GM19035 (cell line): ENCODE data around the gene ZNF598.

Experiments used
- ATAC-seq: cut with Tn5 transposase; IDR thresholded peaks from one replicate; pipeline ENCODE4 v1.9.1; 2021; ENCODE audit not compliant: unreplicated experiment

ZNF598 gene

DNA sequence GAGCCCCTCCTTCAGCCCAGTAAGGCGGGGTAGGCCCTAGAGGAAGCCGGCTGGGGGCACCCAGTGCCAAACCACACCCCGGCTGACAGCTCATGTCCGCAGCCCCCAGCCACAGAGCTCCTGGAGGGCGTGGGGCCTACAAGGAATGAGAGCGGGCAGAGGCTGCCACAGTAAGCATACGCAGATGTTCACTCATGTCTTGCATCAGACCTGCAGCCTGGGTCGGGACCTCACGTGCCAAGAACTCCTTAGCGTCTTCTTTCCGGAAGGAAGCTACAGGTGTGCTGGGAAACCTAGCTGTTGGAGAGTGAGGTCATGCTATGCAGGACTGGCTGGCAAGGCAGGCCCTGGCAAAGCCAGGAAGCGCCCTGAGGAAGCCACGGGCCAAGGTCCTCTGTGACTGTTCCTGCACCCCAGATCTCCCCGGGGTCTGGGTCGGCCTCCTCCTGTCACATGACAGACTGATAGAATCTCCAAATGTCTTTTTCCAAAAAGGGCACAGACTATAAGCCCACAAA is 1.6 kb downstream of the ZNF598 start:
- ATAC-seq: no peak

DNA sequence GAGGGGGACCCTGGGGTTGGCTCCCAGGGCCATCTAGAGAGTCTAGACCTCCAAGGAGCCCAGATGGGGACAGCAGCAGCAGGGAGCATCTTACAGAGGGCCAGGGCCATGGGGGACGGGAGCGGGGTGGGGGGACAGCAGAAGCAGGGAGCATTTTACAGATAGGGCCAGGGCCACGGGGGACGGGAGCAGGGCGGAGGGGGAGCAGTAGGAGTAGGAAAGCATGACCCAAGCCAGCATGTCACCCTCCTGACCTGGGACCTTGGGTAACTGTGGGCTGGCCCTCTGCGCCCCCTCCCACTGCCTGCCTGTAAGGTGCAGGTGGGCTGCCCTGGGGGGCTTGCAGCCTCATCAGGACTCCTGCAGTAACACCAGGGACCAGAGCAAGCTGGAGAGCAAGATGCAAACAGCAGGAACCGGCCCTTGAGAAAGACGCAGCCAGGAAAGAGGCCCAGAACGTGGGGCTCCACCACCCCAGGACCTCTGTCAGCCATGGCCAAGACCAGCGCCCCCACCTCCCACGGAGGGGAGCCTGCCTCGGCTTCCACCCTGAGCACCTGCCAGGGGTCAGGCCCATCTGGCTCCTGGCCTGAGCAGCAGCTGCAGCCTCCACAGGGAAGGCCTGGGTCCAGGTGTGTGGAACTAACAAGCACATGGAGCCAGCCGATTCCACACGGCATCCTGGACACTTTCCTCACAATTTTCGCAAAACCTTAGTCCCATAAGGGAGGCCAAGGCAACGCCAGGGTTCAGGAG is 2.4 kb downstream of the ZNF598 start:
- no peak for ATAC-seq

DNA sequence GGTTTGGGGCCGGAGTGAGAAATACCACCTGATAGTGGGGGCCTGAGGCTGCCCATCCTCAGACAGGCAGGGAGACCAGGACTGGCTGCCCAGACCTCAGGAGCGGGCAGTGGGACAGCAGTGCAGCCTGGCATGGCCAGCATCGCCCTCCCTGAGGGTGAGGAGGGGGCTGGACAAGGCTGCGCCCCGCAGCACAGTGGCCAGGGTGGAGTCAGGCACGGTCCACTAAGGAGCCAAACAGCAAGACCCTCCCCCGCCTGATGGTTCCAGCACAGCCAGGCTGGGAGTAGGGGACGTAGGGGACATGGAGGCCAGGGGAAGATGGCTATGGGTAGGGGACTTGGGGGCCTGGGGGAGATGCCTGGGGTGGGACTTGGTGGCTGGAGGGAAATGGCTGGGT is 3.3 kb downstream of the ZNF598 start:
- no peak for ATAC-seq

DNA sequence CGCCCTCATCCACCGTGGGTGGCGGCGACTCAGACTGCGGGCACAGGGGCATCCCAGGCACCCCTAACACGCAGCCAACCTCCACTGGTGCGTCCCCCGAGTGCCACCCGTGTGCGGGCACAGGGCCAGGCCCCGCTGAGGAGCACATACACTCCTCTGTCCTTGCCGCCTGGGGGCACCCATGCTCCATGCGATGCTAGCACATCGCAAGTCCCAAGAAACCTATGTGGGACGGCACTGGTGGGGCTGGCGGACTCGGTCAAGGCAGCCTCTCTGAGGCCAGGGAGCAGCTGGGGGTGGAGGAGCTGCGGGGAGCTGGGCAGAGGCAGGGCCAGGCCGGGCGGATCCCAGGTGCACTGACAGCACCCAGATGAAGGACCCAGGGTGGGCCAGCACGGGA is 4.0 kb downstream of the ZNF598 start:
- no peak for ATAC-seq

DNA sequence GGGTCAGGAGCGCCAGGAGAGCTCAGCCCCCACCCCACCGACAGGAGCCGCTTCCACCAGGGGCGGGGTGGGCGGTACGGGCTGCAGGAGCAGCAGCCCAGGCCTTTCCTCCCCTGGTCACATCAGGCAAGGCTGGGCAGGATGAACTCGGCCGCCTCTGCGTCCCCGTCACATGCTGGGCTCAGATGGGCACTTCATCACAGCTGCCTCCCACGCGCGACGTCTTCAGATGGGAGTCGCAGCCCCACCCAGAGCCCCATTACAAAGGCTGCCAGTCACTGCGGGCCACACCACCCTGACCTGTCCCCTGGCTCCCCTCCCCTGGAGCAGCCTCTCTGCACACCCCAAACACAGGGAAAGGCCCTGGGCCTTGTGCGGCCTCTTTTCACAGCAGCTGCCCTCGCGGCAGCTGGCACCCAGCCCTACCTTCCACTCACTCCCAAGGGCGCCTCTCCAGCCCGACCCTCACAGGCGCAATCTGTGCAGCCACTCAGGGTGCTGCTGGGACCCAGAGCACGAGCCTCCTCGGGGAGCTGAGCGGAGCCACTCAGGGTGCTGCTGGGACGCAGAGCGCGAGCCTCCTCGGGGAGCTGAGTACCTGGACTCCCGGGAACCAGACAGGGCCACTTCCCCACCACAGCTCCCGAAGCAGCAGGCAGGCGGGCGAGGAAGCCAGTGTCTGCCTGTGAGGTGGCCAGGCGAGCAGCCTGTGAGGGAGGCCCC is 4.7 kb downstream of the ZNF598 start:
- no peak for ATAC-seq

DNA sequence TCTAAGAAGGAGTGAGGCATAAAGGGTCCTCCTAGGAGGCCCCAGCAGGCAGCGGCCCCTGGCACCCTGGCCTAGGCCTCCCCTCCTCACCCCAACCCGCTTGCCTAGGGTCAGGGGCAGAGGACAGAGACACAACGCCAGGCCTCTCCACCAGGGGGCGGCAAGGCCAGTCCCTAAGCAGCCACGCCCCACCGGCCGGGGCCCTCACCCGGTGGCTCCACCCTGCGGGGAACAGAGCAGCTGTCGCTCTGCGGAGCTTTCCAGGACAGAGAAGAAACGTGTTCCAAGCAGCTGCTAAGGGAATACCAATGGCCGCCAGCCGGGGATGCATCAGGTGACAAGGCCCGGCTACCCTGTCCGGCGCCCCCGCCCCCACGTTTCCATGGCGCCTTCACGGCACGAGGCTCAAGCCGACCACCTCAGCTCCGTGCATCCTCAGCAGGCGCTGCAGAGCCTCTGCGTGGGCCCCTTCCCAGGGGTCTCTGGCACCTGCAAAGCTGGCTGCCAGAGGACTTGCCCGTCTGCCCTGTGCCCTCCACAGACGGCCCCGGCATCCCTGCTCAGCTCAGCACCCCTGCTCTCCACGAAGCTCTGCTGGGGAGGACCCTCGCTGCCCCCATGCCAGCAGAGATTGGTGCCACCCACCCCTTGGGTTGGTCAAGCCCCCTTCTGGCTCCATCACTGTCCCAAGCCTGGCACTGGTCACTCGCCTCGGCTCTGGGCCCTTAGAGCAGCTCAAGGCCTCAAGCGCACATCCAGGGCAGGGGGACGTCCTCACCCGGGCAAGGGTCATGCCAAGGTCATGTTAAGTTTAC is 5.6 kb downstream of the ZNF598 start:
- no peak for ATAC-seq

DNA sequence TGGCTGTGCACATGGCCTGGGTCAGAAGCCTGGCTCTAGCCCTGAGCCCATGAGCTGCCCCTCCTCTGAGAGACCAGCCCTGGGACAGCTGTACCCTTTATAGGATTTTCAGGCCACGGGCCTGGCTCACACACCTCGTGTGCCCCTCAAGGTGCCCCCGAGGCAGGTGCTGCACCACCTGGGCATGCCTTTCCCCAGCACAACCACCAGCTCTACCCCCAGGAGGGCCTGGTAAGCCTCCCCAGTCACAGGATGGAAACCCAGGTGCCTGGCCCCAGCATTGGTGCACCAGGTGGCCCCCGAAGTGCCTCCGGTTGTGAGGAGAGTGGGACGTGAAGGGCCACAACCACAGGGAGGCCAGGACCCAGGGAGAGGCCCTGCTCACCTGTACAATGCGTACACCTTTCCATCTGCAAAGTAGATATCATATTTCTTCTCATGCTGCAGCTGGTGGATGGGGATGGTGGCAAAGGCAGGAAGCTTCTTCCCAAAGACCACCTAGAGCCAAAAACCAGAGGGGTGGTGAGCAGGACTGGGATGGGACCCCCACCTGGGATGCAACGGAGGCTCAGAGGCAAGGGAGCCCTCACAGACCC is 6.3 kb downstream of the ZNF598 start:
- ATAC-seq: no peak

DNA sequence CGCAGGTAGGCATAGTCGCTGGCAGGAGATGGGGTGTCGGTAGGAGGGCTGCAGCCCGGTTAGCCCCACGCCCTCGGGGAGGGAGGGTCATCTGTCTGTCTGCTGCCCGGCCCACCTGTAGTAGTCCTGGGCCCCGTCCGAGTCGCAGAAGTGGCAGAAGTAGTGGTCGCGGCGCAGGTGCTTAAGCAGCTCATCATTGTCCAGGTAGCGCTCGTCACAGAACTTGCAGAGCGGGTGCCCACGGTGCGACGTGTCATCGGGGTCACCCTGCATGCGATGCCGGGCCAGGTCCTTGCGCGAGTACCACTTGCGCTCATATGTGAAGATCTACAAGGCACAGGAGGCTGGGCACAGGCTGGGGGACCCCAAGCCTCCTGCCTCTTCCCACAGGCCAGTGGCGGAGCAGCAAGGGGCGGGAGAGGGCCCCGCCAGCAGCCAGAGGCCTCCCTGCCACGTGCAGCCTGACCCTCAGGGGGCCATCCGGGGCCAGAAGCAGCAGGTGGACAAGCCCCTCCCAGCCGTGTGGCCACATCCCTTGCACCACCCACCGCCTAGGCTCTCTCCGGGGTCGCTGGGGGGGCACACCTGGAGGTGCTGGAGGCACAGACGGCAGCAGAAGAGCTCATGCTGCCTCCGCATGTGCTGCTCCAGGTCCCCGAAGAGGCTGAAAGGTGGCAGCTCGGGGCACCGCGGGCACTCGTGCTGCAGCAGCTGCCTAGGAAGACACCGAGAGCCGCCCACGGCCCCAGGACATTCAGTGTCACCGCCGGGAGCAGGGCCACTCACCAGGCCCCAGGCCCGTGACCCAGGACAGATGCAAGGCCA is 7.0 kb downstream of the ZNF598 start:
- ATAC-seq: no peak

DNA sequence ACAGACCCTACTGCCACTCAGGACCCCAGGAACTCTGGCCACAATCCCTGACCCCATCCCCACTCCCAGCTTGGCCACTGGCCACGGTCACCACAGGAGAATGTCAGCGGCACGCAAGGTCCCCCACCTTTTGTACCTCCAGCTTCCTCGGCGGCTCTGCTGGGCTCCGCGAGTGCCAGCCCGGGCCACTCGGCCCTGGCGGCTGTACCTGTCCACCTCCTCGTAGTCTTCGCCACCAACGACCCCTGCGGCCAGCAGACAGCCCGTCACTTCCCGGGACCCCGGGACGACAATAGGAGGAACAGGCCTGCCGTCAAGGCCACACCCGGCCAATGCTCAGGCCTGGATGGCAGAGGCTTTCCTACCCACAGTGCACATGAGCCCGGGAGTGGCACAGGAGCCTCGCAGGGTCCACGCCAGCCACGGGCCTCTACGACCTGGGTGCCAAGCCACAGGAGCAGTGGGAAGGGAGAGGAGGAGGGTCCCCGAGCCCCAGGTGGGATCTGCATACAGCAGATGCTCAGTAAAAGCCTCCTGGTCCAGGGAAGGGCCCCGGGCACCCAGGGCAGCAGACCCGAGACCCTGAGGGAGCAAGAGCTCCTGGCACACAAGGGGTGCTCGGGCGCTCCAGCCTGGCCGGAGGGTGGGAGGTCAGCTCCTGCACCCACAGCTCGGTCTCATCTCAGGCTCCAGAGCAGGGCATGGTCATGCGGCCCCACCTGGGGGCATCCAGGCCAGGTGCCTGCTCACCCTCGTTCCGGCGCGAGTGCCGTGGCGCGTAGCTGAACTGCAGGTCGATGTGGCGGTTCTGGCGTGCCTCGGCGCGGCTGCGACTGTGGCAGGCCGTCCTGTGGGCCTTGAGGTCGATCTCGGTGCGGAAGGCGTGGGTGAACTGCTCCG is 7.9 kb downstream of the ZNF598 start:
- ATAC-seq: no peak

DNA sequence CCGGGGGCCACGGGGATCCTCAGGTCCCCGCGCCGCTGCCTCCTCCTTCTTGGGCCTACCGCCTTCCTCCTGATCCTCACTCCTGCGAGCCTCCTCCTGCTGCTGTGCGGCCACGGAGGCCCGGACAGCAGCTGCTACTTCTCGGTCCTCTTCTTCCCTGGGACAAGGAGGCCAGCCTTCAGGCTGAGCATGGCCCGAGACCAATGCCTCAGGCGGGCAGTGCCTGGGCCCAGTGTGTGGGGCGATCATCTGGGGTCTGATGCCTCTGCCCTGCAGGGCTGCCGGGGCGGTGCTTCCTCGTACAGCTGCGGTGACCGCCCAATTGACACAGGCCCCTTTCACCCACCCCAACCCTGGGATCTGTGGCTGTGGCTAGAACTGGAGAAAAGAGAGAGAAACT is 8.6 kb downstream of the ZNF598 start:
- no peak for ATAC-seq

DNA sequence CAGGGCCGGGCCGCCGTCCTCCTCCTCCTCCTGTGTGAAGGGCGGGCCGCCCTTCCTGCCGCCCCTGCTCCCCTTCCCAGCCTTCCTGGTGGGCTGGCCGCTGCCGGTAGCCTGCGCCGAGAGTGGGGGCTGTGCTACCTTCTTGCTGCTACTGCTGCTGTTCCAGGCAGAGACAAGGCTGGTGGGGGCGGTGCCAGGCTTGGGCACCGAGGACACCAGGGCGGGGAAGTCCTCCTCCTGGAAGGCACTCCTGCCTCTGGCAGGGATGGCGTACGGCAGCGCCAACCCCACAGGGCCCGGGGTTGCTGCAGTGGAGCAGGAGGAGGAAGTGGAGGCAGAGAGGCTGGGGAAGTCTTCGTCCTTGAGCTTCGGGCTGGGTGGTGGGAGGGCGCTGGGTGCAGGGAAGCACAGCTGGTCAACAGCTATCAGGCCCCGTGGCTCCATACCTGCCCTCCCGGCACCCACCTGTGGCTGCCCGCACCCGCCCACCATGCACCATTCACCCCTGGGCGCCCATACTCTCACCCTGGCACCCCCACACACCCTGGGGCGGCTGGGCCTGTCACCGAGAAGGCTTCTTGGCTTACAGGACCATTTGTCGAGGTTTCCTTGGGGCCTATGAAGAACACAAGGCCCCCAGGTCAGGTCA is 9.6 kb downstream of the ZNF598 start:
- ATAC-seq: no peak

DNA sequence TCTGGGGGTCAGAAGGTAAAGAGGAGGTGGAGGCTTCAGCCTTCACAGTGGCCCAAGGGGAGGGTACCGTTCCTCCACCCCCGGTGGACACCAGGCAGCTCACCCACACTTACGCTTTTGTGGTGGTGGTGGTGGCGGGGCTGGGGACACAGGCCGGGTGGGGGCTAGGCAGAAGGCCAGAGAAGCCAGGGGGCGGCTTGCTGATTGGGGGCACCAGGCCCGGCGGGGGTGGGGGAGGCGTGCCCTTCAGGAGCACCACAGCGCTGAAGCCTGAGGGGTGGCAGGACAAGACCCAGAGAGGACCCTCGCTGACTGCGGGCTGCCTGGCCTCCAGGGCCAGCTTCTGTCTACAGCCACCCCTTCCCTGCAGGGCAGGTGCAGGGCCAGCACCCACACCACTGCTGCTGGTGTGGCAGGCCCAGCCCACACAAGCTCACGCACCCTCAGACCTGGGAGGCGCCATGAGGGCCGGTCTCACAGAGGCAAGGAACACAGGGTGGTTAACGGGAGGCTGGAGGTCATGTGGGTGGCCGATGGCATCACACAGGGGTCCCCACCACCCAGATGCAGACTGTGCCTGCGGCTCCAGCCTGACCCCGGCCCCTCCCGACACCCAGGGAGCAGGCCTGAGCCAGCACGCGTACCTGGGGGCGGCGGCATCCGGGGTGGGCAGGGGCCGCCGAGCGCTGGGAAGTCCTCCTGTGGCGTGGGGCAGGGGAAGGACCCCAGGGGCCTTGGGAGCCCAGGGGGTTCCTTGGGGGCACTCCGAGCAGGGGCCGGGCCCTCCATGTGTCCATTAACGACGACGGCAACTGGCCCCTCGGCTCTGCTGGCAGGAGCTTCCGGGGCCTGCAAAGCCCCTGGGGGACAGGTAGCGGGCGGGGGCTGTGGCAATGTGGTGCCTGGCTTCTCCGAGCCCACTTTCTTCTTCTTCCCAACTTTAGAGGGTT is 10.5 kb downstream of the ZNF598 start:
- ATAC-seq: no peak

DNA sequence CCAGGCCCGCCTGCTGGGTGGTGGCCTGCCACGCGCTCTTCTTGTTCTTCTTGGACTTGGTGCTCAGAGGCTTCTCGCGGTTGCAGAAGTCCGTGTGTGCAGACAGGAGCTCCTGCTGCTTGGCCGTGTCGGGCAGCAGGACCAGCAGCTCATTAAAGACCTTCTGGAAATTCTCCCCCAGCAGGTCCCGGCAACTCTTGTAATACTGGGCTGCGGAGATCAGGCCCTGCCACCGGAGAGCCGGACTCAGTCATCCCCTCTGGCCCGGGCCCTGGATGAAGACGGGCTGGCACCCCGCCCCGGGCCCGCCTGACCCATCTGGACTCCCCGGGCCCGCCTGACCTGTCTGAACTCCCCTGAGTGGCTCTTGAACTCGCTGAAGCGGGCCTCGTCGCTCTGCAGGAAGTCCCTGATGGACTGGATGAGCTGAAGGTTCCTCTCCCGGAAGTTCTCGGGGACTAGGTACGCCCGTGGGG is 11.2 kb downstream of the ZNF598 start:
- ATAC-seq: no peak

DNA sequence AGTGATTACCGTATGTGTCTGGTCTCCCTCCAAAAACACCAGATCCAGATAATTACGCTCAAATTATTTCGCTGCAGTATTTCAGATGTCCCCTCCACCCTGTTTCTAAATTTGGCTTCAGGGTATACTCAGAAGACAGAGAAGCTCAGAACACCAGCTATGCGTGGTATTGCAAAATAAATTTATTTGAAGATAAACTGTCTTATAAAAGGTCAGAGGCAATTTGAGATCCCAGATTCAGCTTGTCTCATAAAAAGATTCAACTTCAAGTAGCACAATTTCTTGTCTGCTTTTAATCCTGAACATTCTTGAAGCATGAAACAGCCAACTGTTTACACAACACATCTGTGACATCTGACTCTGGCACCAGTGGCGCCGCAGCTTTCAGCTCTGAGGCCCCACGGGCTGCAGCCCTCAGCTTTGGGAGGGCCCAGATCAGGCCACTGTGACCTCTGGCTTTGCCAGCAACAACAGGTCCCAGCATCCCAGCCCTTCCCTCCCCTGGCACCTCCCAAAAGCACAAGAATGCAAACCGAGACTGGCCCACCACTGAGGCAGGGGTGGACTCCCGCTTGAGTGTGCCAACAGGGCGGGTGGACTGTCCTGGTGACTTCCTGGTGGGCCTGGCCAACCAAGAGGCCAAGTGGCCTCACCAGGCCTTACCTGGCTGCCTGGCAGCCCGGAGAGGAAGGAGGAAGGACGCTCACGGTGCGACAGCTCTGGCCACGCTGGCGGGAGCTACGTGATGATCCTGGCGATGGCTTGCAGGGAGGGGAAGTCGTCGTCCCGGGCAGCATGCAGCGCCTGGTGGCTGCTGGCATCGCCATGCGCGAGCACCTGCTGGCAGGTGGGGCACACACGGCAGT is 11.9 kb downstream of the ZNF598 start:
- ATAC-seq: no peak

DNA sequence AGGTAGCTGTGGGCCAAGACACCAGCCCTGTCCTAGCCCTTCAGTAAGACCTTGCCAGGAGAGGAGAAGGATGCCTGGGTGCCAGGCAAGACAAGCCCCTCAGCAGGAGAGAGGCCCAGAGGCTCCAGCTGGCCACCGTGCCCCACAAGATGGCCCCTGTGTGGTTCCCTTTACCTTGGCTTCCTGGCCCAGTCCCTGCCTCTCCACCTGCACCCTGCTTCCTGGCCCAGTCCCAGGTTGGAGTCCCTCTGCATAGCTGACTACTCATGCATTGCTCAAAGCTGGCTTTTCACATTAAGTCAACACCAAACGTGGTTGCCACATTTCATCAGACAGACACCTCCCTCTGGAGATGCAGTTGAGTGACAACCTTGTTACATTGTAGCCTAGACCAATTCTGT is 15.9 kb downstream of the ZNF598 start:
- no peak for ATAC-seq

DNA sequence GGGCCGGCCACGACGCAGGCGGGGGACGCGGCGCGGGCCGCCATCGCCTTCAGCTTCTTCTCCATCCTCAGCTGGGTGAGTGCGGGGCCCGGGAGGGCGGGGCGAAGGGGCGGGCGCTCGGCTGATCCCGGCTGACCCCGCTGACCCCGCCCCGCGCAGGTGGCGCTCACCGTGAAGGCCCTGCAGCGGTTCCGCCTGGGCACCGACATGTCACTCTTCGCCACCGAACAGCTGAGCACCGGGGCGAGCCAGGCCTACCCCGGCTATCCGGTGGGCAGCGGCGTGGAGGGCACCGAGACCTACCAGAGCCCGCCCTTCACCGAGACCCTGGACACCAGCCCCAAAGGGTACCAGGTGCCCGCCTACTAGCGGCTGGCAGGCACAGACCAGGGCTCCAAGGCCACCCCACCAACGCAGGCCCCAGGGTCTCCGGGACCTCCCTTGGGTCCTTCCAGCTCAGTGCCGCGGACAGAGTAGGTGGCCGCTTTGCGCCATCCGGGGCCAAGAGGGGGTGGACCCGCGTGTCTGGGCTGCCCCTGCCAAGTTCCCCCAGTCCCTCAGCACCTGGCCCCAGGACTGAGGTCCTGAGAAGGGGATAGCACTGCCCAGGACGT is 16.8 kb downstream of the ZNF598 start:
- no peak for ATAC-seq
